Smooth muscle cell (in vitro differentiated cells): Measurements from ENCODE around the gene TWIST2. TPM values are rescaled to one million over a fixed set of nuclear protein-coding genes. Genes with fewer than 3 reads are reported as not detected.

Source experiments
- DNase-seq: peaks from one replicate; lab custom pipeline; 2025; ENCODE audit not compliant: unreplicated experiment; lab: John Stamatoyannopoulos, UW
- H2AFZ ChIP-seq: fragments of 200-600 bp; sonication (generic); 2 replicates; pipeline ENCODE4 v1.6.0; 2016; ENCODE audit warnings: antibody characterized with exemption, low read depth, mild to moderate bottlenecking
- H3F3A ChIP-seq: fragments of 200-600 bp; sonication (generic); 2 replicates; pipeline ENCODE4 v1.6.0; 2017; ENCODE audit warnings: antibody characterized with exemption, low read depth
- H3K27ac ChIP-seq: fragments of 200-600 bp; sonication (generic); 2 replicates; pipeline ENCODE4 v1.5.1; 2016; ENCODE audit warnings: low read depth, mild to moderate bottlenecking
- H3K27me3 ChIP-seq: fragments of 200-600 bp; sonication (generic); 2 replicates; pipeline ENCODE4 v1.6.1; 2016; ENCODE audit warnings: low read depth, mild to moderate bottlenecking
- H3K36me3 ChIP-seq: fragments of 200-600 bp; sonication (generic); 2 replicates; pipeline ENCODE4 v1.5.1; 2016; ENCODE audit warnings: low read depth
- H3K4me1 ChIP-seq: fragments of 200-600 bp; sonication (generic); 2 replicates; pipeline ENCODE4 v1.5.1; 2016; ENCODE audit warnings: low read depth
- H3K4me2 ChIP-seq: fragments of 200-600 bp; sonication (generic); 2 replicates; pipeline ENCODE4 v1.6.0; 2016; ENCODE audit warnings: mild to moderate bottlenecking
- H3K4me3 ChIP-seq: fragments of 200-600 bp; sonication (generic); 2 replicates; pipeline ENCODE4 v1.5.1; 2016; ENCODE audit warnings: mild to moderate bottlenecking
- H3K79me2 ChIP-seq: fragments of 200-600 bp; sonication (generic); 2 replicates; pipeline ENCODE4 v1.6.0; 2016; ENCODE audit warnings: low read depth, mild to moderate bottlenecking
- H3K9ac ChIP-seq: fragments of 200-600 bp; sonication (generic); 2 replicates; pipeline ENCODE4 v1.6.0; 2016; ENCODE audit warnings: low read depth
- H3K9me3 ChIP-seq: fragments of 200-600 bp; sonication (generic); replicated peaks from 2 replicates; pipeline ENCODE4 v1.5.1; 2016; ENCODE audit warnings: low read depth
- H4K20me1 ChIP-seq: fragments of 200-600 bp; sonication (generic); 2 replicates; pipeline ENCODE4 v1.6.0; 2016; ENCODE audit warnings: low read depth
- CTCF ChIP-seq: fragments of 200-600 bp; sonication (generic); IDR thresholded peaks from 2 replicates; pipeline ENCODE4 v1.5.1; 2017; ENCODE audit warnings: borderline replicate concordance, mild to moderate bottlenecking, antibody characterized with exemption; ENCODE audit not compliant: insufficient read depth, poor library complexity, severe bottlenecking
- WGBS: methylation state at CpG from one replicate; pipeline ENCODE4 v1.1.7; 2016; ENCODE audit warnings: low lambda C conversion rate; 5-methylcytosine and 5-hydroxymethylcytosine counted together
- polyA plus RNA-seq: library from polyadenylated mRNA; unstranded; fragments of >200 nt; fragmentation: Nextera tagmentation; extraction: Ambion mirVana; gene quantifications from 2 replicates; pipeline ENCODE4 v1.2.1, GENCODE V29; 2016
- total RNA-seq: library from RNA; depleted of rRNA; stranded (reverse); fragments of >200 nt; gene quantifications from 2 replicates; pipeline ENCODE4 v1.2.3, GENCODE V29; 2014

TWIST2 gene
- total and polyA plus RNA-seq, 2 experiments from 2014 or later: 1.0 to 2.4 TPM

- H3F3A ChIP-seq: no peaks in the 10 kb centered on the region
- peaks cover 5% of the 10 kb centered on the region for H3K4me1 ChIP-seq
- no peak overlapping the region for H2AFZ ChIP-seq
- H3K36me3 ChIP-seq: no peaks in the 10 kb centered on the region
- no peak overlapping the region for H3K27ac ChIP-seq
- H4K20me1 ChIP-seq: no peaks in the 10 kb centered on the region
- H3K9ac ChIP-seq: no peak overlapping the region
- H3K4me3 ChIP-seq: no peak overlapping the region
- no peaks in the 10 kb centered on the region for H3K9me3 ChIP-seq
- 80% methylated on average over 29 of the region's 29 CpGs for WGBS
- H3K4me2 ChIP-seq: no peak overlapping the region
- no peak for TF ChIP-seq CTCF
- no peak for DNase-seq
- H3K79me2 ChIP-seq: no peaks in the 10 kb centered on the region
- H3K27me3 ChIP-seq: no peaks in the 10 kb centered on the region
Measured at GRCh38 chr2:238890618-238891456, 43.0 kb downstream of the TWIST2 start.

- H2AFZ ChIP-seq: no peak overlapping the region
- H3K9me3 ChIP-seq: no peaks in the 10 kb centered on the region
- no peak overlapping the region for H3K4me2 ChIP-seq
- TF ChIP-seq CTCF: no peak
- H4K20me1 ChIP-seq: no peaks in the 10 kb centered on the region
- H3K36me3 ChIP-seq: no peaks in the 10 kb centered on the region
- H3K4me1 ChIP-seq: peaks cover 5% of the 10 kb centered on the region
- H3K9ac ChIP-seq: no peak overlapping the region
- H3F3A ChIP-seq: no peaks in the 10 kb centered on the region
- H3K27me3 ChIP-seq: no peaks in the 10 kb centered on the region
- WGBS: 92% methylated on average over 28 of the region's 29 CpGs
- H3K79me2 ChIP-seq: no peaks in the 10 kb centered on the region
- no peak for DNase-seq
- no peak overlapping the region for H3K27ac ChIP-seq
- H3K4me3 ChIP-seq: no peak overlapping the region
Measured at GRCh38 chr2:238891457-238892203, 43.7 kb downstream of the TWIST2 start.

GRCh38 chr2:238892204-238892500 lies 44.3 kb downstream of the TWIST2 start:
- Histone ChIP-seq H3K36me3 (no peaks in the 10 kb centered on the region), H3F3A (no peaks in the 10 kb centered on the region), H3K4me1 (peaks cover 5% of the 10 kb centered on the region), H3K9ac (no peak overlapping the region), H3K79me2 (no peaks in the 10 kb centered on the region), H2AFZ (no peak overlapping the region), H4K20me1 (no peaks in the 10 kb centered on the region), H3K4me3 (no peak overlapping the region), H3K27ac (no peak overlapping the region), H3K27me3 (no peaks in the 10 kb centered on the region), H3K4me2 (no peak overlapping the region), H3K9me3 (no peaks in the 10 kb centered on the region)
- no peak for DNase-seq
- 97% methylated on average over 14 of the region's 14 CpGs for WGBS
- no peak for TF ChIP-seq CTCF

- Histone ChIP-seq H3F3A (no peaks in the 10 kb centered on the region), H3K9me3 (no peaks in the 10 kb centered on the region), H4K20me1 (no peaks in the 10 kb centered on the region), H3K4me3 (no peak overlapping the region), H3K9ac (no peak overlapping the region), H3K4me2 (no peak overlapping the region), H3K4me1 (peaks cover 5% of the 10 kb centered on the region), H3K79me2 (no peaks in the 10 kb centered on the region), H3K27ac (no peak overlapping the region), H3K27me3 (no peaks in the 10 kb centered on the region), H2AFZ (no peak overlapping the region), H3K36me3 (no peaks in the 10 kb centered on the region)
- no peak for TF ChIP-seq CTCF
- WGBS: 89% methylated on average over 2 of the region's 2 CpGs
- no peak for DNase-seq
Measured at GRCh38 chr2:238892796-238893195, 44.9 kb downstream of the TWIST2 start.
